ENCODE measurements around the gene GPC3.

The GPC3 gene

DNA sequence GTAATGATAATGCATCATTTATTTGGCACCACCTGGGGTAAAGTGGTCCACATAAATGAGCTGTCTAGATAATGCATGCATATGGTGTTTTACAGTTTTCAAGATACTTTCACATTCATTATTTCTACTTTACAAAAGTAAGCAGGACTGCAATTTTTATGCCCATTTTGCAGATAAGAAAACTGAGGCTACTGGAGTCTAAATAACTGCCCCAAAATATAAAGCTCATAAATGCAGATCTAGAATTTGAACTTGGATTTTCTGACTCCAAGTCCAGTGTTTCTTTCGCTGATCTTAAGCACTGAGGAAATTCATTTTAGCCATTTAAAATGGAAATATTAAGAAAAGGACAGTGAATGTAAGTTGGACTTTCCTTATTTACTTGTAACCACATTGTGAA is 36.5 kb downstream of the GPC3 start:
- Histone ChIP-seq H3K27me3 (ENCODE audit: insufficient read depth, low read length) (no peaks in the 10 kb centered on the region), H3K27ac (ENCODE audit: low read depth, low read length) (no peak overlapping the region), H3K4me1 (ENCODE audit: control insufficient read depth, insufficient read depth, low read length, unreplicated experiment) (no peaks in the 10 kb centered on the region), H2AFZ (ENCODE audit: low read length, unreplicated experiment) (no peak overlapping the region), H3K36me3 (ENCODE audit: insufficient read depth, low read length) (no peaks in the 10 kb centered on the region), H3K4me3 (ENCODE audit: low read depth, low read length) (no peak overlapping the region), H3K79me2 (ENCODE audit: control insufficient read depth, insufficient read depth, low read length, unreplicated experiment) (no peaks in the 10 kb centered on the region)

DNA sequence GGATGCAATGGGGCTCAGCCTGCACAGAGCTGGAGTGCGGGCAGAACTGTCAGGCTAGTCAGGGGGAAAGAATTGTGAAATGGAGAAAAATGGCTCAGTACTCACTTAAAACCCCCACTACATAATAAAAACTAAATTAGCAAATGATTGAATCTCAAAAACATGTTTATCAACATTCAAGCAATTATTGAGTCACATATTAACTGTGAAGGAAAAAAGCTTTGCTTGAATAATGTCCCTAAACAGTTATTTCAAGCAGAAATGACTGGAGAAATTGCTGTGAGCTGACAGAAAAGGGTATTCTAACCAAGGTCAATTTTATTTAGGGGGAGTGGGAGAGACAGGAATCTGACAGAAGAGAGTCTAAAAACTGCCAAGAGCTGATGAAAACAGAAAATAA is 37.4 kb downstream of the GPC3 start:
- Histone ChIP-seq H3K36me3 (ENCODE audit: insufficient read depth, low read length) (no peaks in the 10 kb centered on the region), H2AFZ (ENCODE audit: low read length, unreplicated experiment) (no peak overlapping the region), H3K4me3 (ENCODE audit: low read depth, low read length) (no peak overlapping the region), H3K27ac (ENCODE audit: low read depth, low read length) (no peak overlapping the region), H3K4me1 (ENCODE audit: control insufficient read depth, insufficient read depth, low read length, unreplicated experiment) (no peaks in the 10 kb centered on the region), H3K27me3 (ENCODE audit: insufficient read depth, low read length) (no peaks in the 10 kb centered on the region), H3K79me2 (ENCODE audit: control insufficient read depth, insufficient read depth, low read length, unreplicated experiment) (no peaks in the 10 kb centered on the region)

DNA sequence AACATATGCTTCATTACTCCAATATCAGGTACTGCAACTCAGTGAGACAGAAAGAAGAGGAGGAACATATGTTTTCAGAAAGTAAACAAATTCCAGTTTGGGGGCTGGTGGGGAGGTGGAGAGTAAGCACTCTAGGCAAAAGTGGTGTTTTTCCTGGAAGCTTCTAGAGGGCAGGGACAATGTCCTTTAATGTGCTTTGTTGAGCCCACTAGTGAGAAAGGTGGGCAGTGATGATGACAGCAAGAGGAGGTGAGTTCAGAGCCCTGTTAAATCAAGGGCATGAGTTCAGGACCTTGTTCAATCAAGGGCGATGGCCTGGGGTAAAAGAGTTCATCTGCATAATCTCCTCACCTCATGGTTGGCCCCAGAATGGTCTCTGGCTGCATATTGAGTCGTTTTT is 38.4 kb downstream of the GPC3 start:
- Histone ChIP-seq H3K27me3 (ENCODE audit: insufficient read depth, low read length) (no peaks in the 10 kb centered on the region), H3K79me2 (ENCODE audit: control insufficient read depth, insufficient read depth, low read length, unreplicated experiment) (no peaks in the 10 kb centered on the region)

DNA sequence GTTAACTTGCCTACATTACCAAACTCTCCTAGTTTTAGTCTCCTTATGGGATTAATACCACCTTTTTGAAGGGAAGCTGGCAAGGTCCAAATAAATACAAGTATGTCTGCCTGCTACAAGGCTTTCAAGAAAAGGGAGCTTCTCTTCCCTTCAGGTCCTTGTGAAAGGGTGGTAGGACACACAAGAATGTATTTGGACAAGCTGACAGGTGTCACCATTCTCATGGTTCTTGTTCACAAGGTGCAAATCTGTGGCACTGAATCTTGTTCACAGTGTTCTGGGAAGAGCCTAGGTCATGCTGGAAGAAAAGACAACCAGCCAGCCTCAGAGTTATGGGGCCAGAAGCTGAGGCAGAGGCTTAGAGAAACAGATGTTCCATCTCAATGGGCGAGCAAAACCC is 41.9 kb downstream of the GPC3 start:
- Histone ChIP-seq H3K79me2 (ENCODE audit: control insufficient read depth, insufficient read depth, low read length, unreplicated experiment) (no peaks in the 10 kb centered on the region), H3K27me3 (ENCODE audit: insufficient read depth, low read length) (no peaks in the 10 kb centered on the region), H3K4me3 (ENCODE audit: low read depth, low read length) (no peak overlapping the region), H3K4me1 (ENCODE audit: control insufficient read depth, insufficient read depth, low read length, unreplicated experiment) (no peaks in the 10 kb centered on the region), H3K27ac (ENCODE audit: low read depth, low read length) (no peak overlapping the region), H3K36me3 (ENCODE audit: insufficient read depth, low read length) (no peaks in the 10 kb centered on the region), H2AFZ (ENCODE audit: low read length, unreplicated experiment) (no peak overlapping the region)

More for the DNA sequence above, 38.4 kb downstream of the GPC3 start:
- Histone ChIP-seq H3K4me3 (ENCODE audit: low read depth, low read length) (no peak overlapping the region), H3K36me3 (ENCODE audit: insufficient read depth, low read length) (no peaks in the 10 kb centered on the region), H3K27ac (ENCODE audit: low read depth, low read length) (no peak overlapping the region), H3K4me1 (ENCODE audit: control insufficient read depth, insufficient read depth, low read length, unreplicated experiment) (no peaks in the 10 kb centered on the region), H2AFZ (ENCODE audit: low read length, unreplicated experiment) (no peak overlapping the region)

DNA sequence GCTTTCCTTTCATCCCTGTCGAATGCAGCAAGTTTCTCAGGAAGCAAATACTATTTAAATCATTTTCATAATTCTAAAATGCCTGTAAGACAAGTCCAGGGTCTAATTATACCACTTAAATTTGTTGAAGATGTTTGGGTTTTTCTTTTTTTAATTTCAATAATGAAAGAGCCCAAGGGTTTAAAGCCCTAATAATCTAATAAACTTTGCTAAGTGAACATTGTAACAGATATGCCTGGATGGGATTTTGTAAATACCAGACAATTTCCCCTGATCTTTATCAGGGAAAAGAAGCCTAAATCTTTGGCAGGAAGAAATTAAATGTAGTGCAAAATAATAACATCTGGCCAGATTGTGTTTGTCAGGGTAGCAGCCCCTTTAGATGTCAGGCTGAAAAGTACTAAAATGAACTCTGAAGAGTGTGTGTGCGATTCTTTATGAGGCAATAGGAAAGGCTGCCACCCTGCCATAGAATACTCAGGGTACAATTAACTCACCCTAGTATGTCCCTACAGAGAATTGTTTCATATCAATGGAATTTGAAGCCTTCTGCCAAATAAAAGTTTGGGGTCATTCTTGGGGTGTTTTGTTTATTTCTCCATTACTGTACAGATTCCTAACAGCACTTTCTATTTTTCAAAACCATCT is 45.6 kb downstream of the GPC3 start:
- Histone ChIP-seq H3K36me3 (ENCODE audit: insufficient read depth, low read length) (no peaks in the 10 kb centered on the region), H3K79me2 (ENCODE audit: control insufficient read depth, insufficient read depth, low read length, unreplicated experiment) (no peaks in the 10 kb centered on the region), H2AFZ (ENCODE audit: low read length, unreplicated experiment) (no peak overlapping the region), H3K4me3 (ENCODE audit: low read depth, low read length) (no peak overlapping the region), H3K4me1 (ENCODE audit: control insufficient read depth, insufficient read depth, low read length, unreplicated experiment) (no peaks in the 10 kb centered on the region), H3K27me3 (ENCODE audit: insufficient read depth, low read length) (no peaks in the 10 kb centered on the region), H3K27ac (ENCODE audit: low read depth, low read length) (no peak overlapping the region)

DNA sequence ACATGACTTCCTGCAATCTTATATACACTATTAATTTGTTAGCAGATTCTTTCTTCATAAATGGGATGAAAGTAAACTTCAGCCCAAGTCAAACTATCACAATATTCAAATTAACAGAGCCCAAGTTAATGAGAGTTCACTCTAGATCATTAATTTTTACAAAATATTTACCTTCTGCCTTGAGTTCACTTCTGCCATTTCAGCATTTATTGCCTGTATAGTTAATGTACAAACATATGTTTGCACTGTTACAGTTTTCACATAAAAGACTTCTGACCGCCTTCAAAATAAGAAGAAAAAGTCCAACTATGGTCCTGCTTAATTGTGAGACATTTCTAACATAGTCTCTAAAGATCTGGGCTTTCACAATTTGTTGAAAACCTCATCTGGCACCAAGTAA is 46.9 kb downstream of the GPC3 start:
- no peak overlapping the region for H3K4me3 ChIP-seq (ENCODE audit: low read depth, low read length)
- no peaks in the 10 kb centered on the region for H3K36me3 ChIP-seq (ENCODE audit: insufficient read depth, low read length)
- H3K4me1 ChIP-seq (ENCODE audit: control insufficient read depth, insufficient read depth, low read length, unreplicated experiment) = no peaks in the 10 kb centered on the region
- no peaks in the 10 kb centered on the region for H3K79me2 ChIP-seq (ENCODE audit: control insufficient read depth, insufficient read depth, low read length, unreplicated experiment)
- no peak overlapping the region for H2AFZ ChIP-seq (ENCODE audit: low read length, unreplicated experiment)
- no peak overlapping the region for H3K27ac ChIP-seq (ENCODE audit: low read depth, low read length)
- H3K27me3 ChIP-seq (ENCODE audit: insufficient read depth, low read length) = no peaks in the 10 kb centered on the region

DNA sequence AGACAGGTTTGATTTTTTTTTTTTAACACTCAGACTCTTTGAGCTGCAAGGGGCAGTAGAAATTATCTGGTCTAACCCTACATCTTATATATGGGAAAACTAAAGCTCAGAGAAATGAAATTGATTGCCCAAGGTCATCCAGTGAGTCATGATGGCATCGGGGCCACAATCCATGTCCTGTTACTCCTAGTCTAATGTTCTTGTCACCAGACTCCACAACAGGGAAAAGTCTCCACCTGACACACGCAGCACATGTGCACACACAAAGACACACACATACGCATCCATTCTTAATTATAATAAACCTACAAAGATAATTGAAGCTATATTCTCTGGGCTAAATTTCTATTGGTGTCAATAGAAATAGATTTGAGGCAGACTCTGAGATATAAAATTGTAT is 48.4 kb downstream of the GPC3 start:
- Histone ChIP-seq H3K27ac (ENCODE audit: low read depth, low read length) (no peak overlapping the region), H3K79me2 (ENCODE audit: control insufficient read depth, insufficient read depth, low read length, unreplicated experiment) (no peaks in the 10 kb centered on the region), H3K4me3 (ENCODE audit: low read depth, low read length) (no peak overlapping the region), H3K36me3 (ENCODE audit: insufficient read depth, low read length) (no peaks in the 10 kb centered on the region), H3K4me1 (ENCODE audit: control insufficient read depth, insufficient read depth, low read length, unreplicated experiment) (no peaks in the 10 kb centered on the region), H2AFZ (ENCODE audit: low read length, unreplicated experiment) (no peak overlapping the region), H3K27me3 (ENCODE audit: insufficient read depth, low read length) (no peaks in the 10 kb centered on the region)

DNA sequence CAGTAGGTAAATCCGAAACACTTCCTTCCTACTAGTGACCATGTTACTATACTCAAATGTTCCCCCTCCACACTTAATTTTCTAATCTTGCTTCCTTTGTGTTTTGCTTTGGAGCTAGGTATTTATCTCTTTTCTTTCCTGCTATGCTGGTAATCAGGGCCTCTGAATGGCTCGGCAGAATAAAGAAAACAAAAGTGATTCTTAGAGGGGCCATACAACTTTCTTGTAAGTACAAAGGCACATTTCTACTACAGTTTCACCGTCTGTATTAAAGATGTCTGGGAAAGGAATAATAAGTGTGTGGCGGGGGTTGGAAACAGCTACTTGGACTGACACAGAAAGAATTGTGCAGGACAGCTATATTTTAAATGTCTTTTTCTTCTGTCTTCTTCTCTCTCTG is 50.3 kb downstream of the GPC3 start:
- H3K36me3 ChIP-seq (ENCODE audit: insufficient read depth, low read length) = no peaks in the 10 kb centered on the region
- H3K27me3 ChIP-seq (ENCODE audit: insufficient read depth, low read length) = no peaks in the 10 kb centered on the region
- H3K4me1 ChIP-seq (ENCODE audit: control insufficient read depth, insufficient read depth, low read length, unreplicated experiment) = no peaks in the 10 kb centered on the region
- no peaks in the 10 kb centered on the region for H3K79me2 ChIP-seq (ENCODE audit: control insufficient read depth, insufficient read depth, low read length, unreplicated experiment)
- no peak overlapping the region for H3K4me3 ChIP-seq (ENCODE audit: low read depth, low read length)
- no peak overlapping the region for H2AFZ ChIP-seq (ENCODE audit: low read length, unreplicated experiment)
- no peak overlapping the region for H3K27ac ChIP-seq (ENCODE audit: low read depth, low read length)

DNA sequence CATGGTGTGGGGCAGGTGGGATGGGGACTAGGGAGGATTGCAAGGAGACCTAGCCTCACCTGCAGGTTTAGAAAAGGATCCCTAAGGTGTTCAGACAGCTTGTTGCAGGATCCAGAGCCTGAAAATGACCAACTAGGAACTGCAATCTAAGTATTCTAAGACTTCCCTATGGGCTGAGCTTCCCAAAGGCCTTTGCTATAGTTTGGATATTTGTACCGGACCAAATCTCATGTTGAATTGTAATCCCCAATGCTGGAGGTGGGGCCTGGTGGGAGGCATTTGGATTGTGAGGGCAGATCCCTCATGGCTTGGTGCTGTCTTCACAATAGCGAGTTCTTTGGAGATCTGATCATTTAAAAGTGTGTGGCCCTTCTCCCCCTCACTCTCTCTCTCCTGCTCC is 52.1 kb downstream of the GPC3 start:
- H3K36me3 ChIP-seq (ENCODE audit: insufficient read depth, low read length) = no peaks in the 10 kb centered on the region
- no peaks in the 10 kb centered on the region for H3K27me3 ChIP-seq (ENCODE audit: insufficient read depth, low read length)
- no peaks in the 10 kb centered on the region for H3K4me1 ChIP-seq (ENCODE audit: control insufficient read depth, insufficient read depth, low read length, unreplicated experiment)

DNA sequence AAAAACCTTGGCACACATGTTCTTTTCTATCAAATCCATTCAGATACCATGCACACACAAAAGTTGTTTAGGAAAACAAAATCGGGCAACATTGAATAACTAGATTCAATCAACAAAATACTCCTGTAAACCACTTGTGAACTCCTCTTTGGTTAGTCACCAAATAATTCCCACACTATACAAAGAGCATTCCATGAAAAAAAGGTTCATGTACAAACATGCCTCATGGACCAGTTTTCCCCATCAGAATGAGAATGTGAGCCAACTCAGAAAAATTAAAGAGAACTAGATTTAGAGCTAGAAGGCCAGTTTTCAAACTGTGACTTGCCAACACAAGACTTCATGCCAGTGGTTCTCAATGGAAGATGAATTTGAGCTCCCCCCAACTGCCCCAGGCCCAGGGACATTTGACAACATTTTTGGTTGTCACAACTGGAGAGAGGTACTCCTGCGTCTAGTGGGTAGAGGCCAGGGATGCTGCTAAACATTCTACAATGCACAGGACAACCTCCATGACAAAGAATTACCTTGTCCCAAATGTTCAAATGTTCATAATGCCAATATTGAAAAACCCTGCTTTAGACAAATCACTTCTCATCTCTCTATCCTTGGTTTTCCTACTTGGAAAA is 55.4 kb downstream of the GPC3 start:
- H3K27me3 ChIP-seq (ENCODE audit: insufficient read depth, low read length) = no peaks in the 10 kb centered on the region
- no peaks in the 10 kb centered on the region for H3K4me1 ChIP-seq (ENCODE audit: control insufficient read depth, insufficient read depth, low read length, unreplicated experiment)

More for the DNA sequence above, 52.1 kb downstream of the GPC3 start:
- no peak overlapping the region for H3K4me3 ChIP-seq (ENCODE audit: low read depth, low read length)
- no peak overlapping the region for H3K27ac ChIP-seq (ENCODE audit: low read depth, low read length)
- no peak overlapping the region for H2AFZ ChIP-seq (ENCODE audit: low read length, unreplicated experiment)
- no peaks in the 10 kb centered on the region for H3K79me2 ChIP-seq (ENCODE audit: control insufficient read depth, insufficient read depth, low read length, unreplicated experiment)

DNA sequence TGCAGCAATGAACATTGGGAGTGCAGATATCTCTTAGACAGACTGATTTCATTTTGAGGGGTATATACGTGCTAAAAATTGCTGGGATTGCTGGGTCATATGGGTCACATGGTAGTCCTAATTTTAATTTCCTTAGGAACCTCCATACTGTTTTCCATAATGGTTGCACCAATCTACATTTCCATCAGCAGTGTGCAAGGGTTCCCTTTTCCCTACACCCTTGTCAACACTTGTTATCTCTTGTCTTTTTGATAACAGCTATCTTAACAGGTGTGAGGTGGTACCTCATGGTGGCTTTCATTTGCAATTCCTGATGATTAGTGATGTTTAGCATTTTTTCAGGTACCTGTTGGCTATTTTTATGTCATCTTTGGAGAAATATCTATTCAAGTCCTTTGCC is 57.0 kb downstream of the GPC3 start:
- no peaks in the 10 kb centered on the region for H3K27me3 ChIP-seq (ENCODE audit: insufficient read depth, low read length)
- H2AFZ ChIP-seq (ENCODE audit: low read length, unreplicated experiment) = no peak overlapping the region
- H3K79me2 ChIP-seq (ENCODE audit: control insufficient read depth, insufficient read depth, low read length, unreplicated experiment) = no peaks in the 10 kb centered on the region
- H3K36me3 ChIP-seq (ENCODE audit: insufficient read depth, low read length) = no peaks in the 10 kb centered on the region
- H3K4me3 ChIP-seq (ENCODE audit: low read depth, low read length) = no peak overlapping the region
- H3K27ac ChIP-seq (ENCODE audit: low read depth, low read length) = no peak overlapping the region
- no peaks in the 10 kb centered on the region for H3K4me1 ChIP-seq (ENCODE audit: control insufficient read depth, insufficient read depth, low read length, unreplicated experiment)

More for the DNA sequence above, 55.4 kb downstream of the GPC3 start:
- Histone ChIP-seq H3K27ac (ENCODE audit: low read depth, low read length) (no peak overlapping the region), H2AFZ (ENCODE audit: low read length, unreplicated experiment) (no peak overlapping the region), H3K36me3 (ENCODE audit: insufficient read depth, low read length) (no peaks in the 10 kb centered on the region), H3K79me2 (ENCODE audit: control insufficient read depth, insufficient read depth, low read length, unreplicated experiment) (no peaks in the 10 kb centered on the region), H3K4me3 (ENCODE audit: low read depth, low read length) (no peak overlapping the region)

Measured in ACC112 (cell line).